HepG2 (cell line): ENCODE results near the gene DOCK10. TPM values are rescaled to one million over a fixed set of nuclear protein-coding genes. Genes with fewer than 3 reads are reported as not detected.

ENCODE experiments used
- ATAC-seq: fragments of 200-7000 bp; cut with Tn5 transposase; 3 replicates; pipeline ENCODE4 v1.9.1; 2020; ENCODE audit warnings: mild to moderate bottlenecking, moderate library complexity
- BruUV-seq: library from RNA; stranded (reverse); fragments of 400-500 nt; replicated peaks from 2 replicates; lab custom pipeline; 2021; lab: Mats Ljungman, UMichigan
- CTCF ChIA-PET: fragments of 300-600 bp; formaldehyde crosslinking; extraction: SDS; loops from one replicate; lab custom pipeline; 2021; ENCODE audit warnings: low total read pairs, inconsistent platforms, low intra/inter-chr PET ratio; lab: Yijun Ruan, JAX
- POLR2A ChIA-PET: fragments of 350-600 bp; sonication (Branson Sonifier 250); formaldehyde crosslinking; loops from one replicate; lab custom pipeline; 2020; ENCODE audit warnings: antibody characterized with exemption, inconsistent platforms; lab: Yijun Ruan, JAX
- DNase-seq: peaks from one replicate; pipeline ENCODE4 v3.0.0-alpha.2; 2015; ENCODE audit warnings: low spot score
- FAIRE-seq: peaks from 3 replicates; lab custom pipeline; 2011; peaks lifted over from hg19 to GRCh38; lab: Jason Lieb, UNC
- H2AFZ ChIP-seq: one replicate; pipeline ENCODE4 v1.6.1; 2011; ENCODE audit warnings: low read length, inconsistent platforms
- H3K27ac ChIP-seq: fragments of 300-600 bp; 3 replicates; pipeline ENCODE4 v1.8.0; 2011; ENCODE audit warnings: mixed run types, mild to moderate bottlenecking, mixed read lengths, low read length, inconsistent platforms; ENCODE audit not compliant: insufficient read depth; ENCODE audit errors: extremely low read length
- H3K27me3 ChIP-seq, 2 experiments: fragments of 200-600 bp in 1 of 2; 2 replicates in 1 of 2; 3 replicates in 1 of 2; pipeline versions ENCODE4 v1.6.0 to v1.8.0; 2011; ENCODE audit warnings: low read length in 2 of 2, mild to moderate bottlenecking in 2 of 2, moderate library complexity in 2 of 2, inconsistent platforms in 1 of 2; ENCODE audit not compliant: insufficient read depth in 2 of 2, control insufficient read depth in 1 of 2
- H3K36me3 ChIP-seq, 2 experiments: fragments of 200-600 bp in 1 of 2; replicated peaks in 1 of 2; 2 replicates in 1 of 2; 3 replicates in 1 of 2; pipeline versions ENCODE4 v1.5.1 to v1.8.0; 2011; ENCODE audit warnings: low read length in 2 of 2, inconsistent platforms in 1 of 2; ENCODE audit not compliant: insufficient read depth in 2 of 2, control insufficient read depth in 1 of 2
- H3K4me1 ChIP-seq: 2 replicates; pipeline ENCODE4 v1.5.1; 2012; ENCODE audit warnings: low read length, inconsistent platforms; ENCODE audit not compliant: insufficient read depth
- H3K4me2 ChIP-seq: 2 replicates; pipeline ENCODE4 v1.6.0; 2011; ENCODE audit warnings: low read depth, low read length, inconsistent platforms
- H3K4me3 ChIP-seq, 3 experiments: fragments of 200-600 bp in 1 of 3; sonication (generic), shearing (Covaris generic) in 1 of 3; replicated peaks in 1 of 3; 2 replicates each; pipeline ENCODE4 v1.5.1; 2011 to 2016; ENCODE audit warnings: low read length in 3 of 3, inconsistent platforms in 2 of 3, low read depth in 2 of 3, mild to moderate bottlenecking in 2 of 3, control low read depth in 1 of 3, mixed read lengths in 1 of 3; ENCODE audit not compliant: insufficient read depth in 1 of 3
- H3K79me2 ChIP-seq: one replicate; pipeline ENCODE4 v1.6.1; 2011; ENCODE audit warnings: low read length, inconsistent platforms; ENCODE audit not compliant: insufficient read depth
- H3K9ac ChIP-seq: 2 replicates; pipeline ENCODE4 v1.6.0; 2011; ENCODE audit warnings: mild to moderate bottlenecking, low read depth, low read length, inconsistent platforms; ENCODE audit not compliant: insufficient read depth
- H3K9me3 ChIP-seq: 2 replicates; pipeline ENCODE4 v1.5.1; 2012; ENCODE audit warnings: mild to moderate bottlenecking, low read length
- H4K20me1 ChIP-seq: 2 replicates; pipeline ENCODE4 v1.6.0; 2011; ENCODE audit warnings: inconsistent platforms, mild to moderate bottlenecking, low read length, moderate library complexity; ENCODE audit not compliant: insufficient read depth
- CHD4 ChIP-seq: fragments of 200-600 bp; sonication (generic); IDR thresholded peaks from 2 replicates; pipeline ENCODE4 v1.7.0; 2017; ENCODE audit warnings: mild to moderate bottlenecking, low read length, borderline replicate concordance
- DNMT3B ChIP-seq: conservative IDR thresholded peaks from 2 replicates; pipeline ENCODE4 v1.6.1; 2016; ENCODE audit warnings: missing biosample characterization, control low read depth
- HDAC6 ChIP-seq: fragments of 200-600 bp; sonication (generic); IDR thresholded peaks from 2 replicates; pipeline ENCODE4 v1.7.0; 2017; ENCODE audit warnings: mild to moderate bottlenecking, antibody characterized with exemption, low read length, low read depth
- HES4 ChIP-seq: sonication (generic); formaldehyde crosslinking; IDR thresholded peaks from 2 replicates; pipeline ENCODE4 v1.9.0; 2021; ENCODE audit warnings: mild to moderate bottlenecking, missing genetic modification reagents, borderline replicate concordance
- HNRNPUL1 ChIP-seq: fragments of 200-400 bp; formaldehyde crosslinking; IDR thresholded peaks from 2 replicates; pipeline ENCODE4 v1.6.1; 2017; ENCODE audit warnings: low read depth, mild to moderate bottlenecking, low read length, moderate library complexity
- NFKB2 ChIP-seq: sonication (generic); formaldehyde crosslinking; IDR thresholded peaks from 2 replicates; pipeline ENCODE4 v1.4.0; 2020; ENCODE audit warnings: missing genetic modification reagents, borderline replicate concordance
- PCBP1 ChIP-seq: fragments of 200-400 bp; formaldehyde crosslinking; IDR thresholded peaks from 2 replicates; pipeline ENCODE4 v1.6.1; 2017; ENCODE audit warnings: mild to moderate bottlenecking, low read depth, low read length, borderline replicate concordance
- POGZ ChIP-seq: sonication (generic); formaldehyde crosslinking; IDR thresholded peaks from 2 replicates; pipeline ENCODE4 v1.4.0; 2020; ENCODE audit warnings: mild to moderate bottlenecking, missing genetic modification reagents
- SETDB1 ChIP-seq: sonication (generic); formaldehyde crosslinking; IDR thresholded peaks from 2 replicates; pipeline ENCODE4 v1.5.1; 2020; ENCODE audit warnings: missing genetic modification reagents, mild to moderate bottlenecking, borderline replicate concordance
- ZBTB7A ChIP-seq: sonication (generic); formaldehyde crosslinking; IDR thresholded peaks from 2 replicates; pipeline ENCODE4 v1.8.0; 2022; ENCODE audit warnings: mild to moderate bottlenecking, missing genetic modification reagents
- ZNF672 ChIP-seq: sonication (generic); formaldehyde crosslinking; IDR thresholded peaks from 2 replicates; pipeline ENCODE4 v1.8.1; 2022; ENCODE audit warnings: missing genetic modification reagents
- WGBS: methylation state at CpG from one replicate; pipeline ENCODE4 v1.1.6; 2017; ENCODE audit warnings: low lambda C conversion rate; 5-methylcytosine and 5-hydroxymethylcytosine counted together
- in situ Hi-C: cut with HindIII; loops from 2 replicates; pipeline ENCODE4 v1.10.0; 2017; ENCODE audit warnings: low pct_unique_long_range_greater_than_20kb; ENCODE audit not compliant: extremely low pct_ligation_motif_present
- intact Hi-C: fragments of 100-400 bp; cut with micrococcal nuclease; formaldehyde crosslinking; loops from one replicate; pipeline ENCODE4 v1.10.0; 2022; ENCODE audit not compliant: unreplicated experiment
- polyA plus RNA-seq, 8 experiments: library from polyadenylated mRNA; depleted of rRNA in 3 of 8; stranded (reverse) in 7 of 8; unstranded in 1 of 8; fragments of >200 nt; fragmentation: Illumina TruSeq in 4 of 8; extraction: Trizol in 4 of 8; gene quantifications; 2 replicates each; pipeline versions ENCODE4 v1.2.1 to v1.2.3, GENCODE V29; 2011 to 2016; ENCODE audit warnings: low read depth in 4 of 8, missing spikeins in 1 of 8, mixed read lengths in 1 of 8; ENCODE audit not compliant: insufficient read depth in 1 of 8
- total RNA-seq, 5 experiments: library from RNA; depleted of rRNA; stranded (reverse); fragments of >200 nt; fragmentation: Illumina TruSeq; extraction: Trizol; gene quantifications; 2 replicates each; pipeline ENCODE4 v1.2.3, GENCODE V29; 2016; ENCODE audit warnings: low read depth in 1 of 5
- TF ChIP-seq, protein P1 (sequence below): sonication (generic); formaldehyde crosslinking; IDR thresholded peaks from 2 replicates; pipeline ENCODE4 v1.5.0; 2020; ENCODE audit warnings: mild to moderate bottlenecking, missing genetic modification reagents, borderline replicate concordance
- TF ChIP-seq, protein P2 (sequence below): fragments of 450-650 bp; IDR thresholded peaks from 2 replicates; pipeline ENCODE4 v1.6.1; 2016
- TF ChIP-seq, protein P3 (sequence below): sonication (generic); formaldehyde crosslinking; IDR thresholded peaks from 2 replicates; pipeline ENCODE4 v1.4.0; 2020; ENCODE audit warnings: missing genetic modification reagents

The DOCK10 gene
- total and polyA plus RNA-seq, 2 of the 13 experiments (the other 11 are each of a cell fraction or from before 2014, with no cell fraction given) = not detected

DNA sequence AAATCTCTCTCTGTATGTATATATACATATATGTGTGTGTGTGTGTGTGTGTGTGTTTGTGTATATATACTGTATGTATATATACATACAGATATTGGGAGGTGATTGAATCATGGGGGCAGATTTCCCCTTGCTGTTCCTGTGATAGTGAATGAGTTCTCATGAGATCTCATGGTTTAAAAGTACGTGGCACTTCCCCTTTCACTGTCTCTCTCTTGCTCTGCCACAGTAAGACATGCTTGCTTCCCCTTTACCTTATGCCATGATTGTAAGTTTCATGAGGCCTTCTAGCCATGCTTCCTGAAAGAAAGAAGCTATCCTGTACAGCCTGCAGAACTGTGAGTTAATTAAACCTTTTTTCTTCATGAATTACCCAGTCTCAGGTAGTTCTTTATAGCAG is 307.3 kb downstream of the DOCK10 start (continued):
- TF ChIP-seq, protein P1, sequence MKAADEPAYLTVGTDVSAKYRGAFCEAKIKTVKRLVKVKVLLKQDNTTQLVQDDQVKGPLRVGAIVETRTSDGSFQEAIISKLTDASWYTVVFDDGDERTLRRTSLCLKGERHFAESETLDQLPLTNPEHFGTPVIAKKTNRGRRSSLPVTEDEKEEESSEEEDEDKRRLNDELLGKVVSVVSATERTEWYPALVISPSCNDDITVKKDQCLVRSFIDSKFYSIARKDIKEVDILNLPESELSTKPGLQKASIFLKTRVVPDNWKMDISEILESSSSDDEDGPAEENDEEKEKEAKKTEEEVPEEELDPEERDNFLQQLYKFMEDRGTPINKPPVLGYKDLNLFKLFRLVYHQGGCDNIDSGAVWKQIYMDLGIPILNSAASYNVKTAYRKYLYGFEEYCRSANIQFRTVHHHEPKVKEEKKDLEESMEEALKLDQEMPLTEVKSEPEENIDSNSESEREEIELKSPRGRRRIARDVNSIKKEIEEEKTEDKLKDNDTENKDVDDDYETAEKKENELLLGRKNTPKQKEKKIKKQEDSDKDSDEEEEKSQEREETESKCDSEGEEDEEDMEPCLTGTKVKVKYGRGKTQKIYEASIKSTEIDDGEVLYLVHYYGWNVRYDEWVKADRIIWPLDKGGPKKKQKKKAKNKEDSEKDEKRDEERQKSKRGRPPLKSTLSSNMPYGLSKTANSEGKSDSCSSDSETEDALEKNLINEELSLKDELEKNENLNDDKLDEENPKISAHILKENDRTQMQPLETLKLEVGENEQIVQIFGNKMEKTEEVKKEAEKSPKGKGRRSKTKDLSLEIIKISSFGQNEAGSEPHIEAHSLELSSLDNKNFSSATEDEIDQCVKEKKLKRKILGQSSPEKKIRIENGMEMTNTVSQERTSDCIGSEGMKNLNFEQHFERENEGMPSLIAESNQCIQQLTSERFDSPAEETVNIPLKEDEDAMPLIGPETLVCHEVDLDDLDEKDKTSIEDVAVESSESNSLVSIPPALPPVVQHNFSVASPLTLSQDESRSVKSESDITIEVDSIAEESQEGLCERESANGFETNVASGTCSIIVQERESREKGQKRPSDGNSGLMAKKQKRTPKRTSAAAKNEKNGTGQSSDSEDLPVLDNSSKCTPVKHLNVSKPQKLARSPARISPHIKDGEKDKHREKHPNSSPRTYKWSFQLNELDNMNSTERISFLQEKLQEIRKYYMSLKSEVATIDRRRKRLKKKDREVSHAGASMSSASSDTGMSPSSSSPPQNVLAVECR (CRISPR knock-in tag) = no peak
- no peak for TF ChIP-seq ZNF672 (CRISPR knock-in tag)
- TF ChIP-seq SETDB1 (CRISPR knock-in tag) = no peak
- TF ChIP-seq PCBP1 = no peak
- no peak for TF ChIP-seq CHD4
- no peak for TF ChIP-seq NFKB2 (CRISPR knock-in tag)

DNA sequence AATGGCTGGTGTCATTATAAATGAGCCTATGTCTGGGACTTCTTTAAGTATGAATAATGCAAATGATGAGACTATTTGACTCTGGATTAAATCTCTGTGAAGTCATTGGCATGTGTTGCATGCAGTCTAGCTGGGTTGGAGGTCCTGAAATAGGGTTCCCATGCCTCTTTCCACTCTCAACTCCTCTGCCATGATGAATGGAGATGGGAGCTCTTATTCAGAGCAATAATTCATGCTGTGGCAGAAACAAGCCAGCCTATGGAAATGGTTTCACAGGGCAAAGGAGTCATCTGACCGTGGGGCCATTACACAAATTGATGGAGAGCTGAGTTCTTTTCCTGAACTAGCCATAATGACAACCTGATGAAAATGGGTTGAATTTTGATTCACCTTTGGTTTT is 310.6 kb downstream of the DOCK10 start:
- H3K79me2 ChIP-seq = no peaks in the 10 kb centered on the region
- POLR2A ChIA-PET = no interaction called here
- DNase-seq (no peak), FAIRE-seq (no peak), ATAC-seq (no peak)
- no peak overlapping the region for H2AFZ ChIP-seq
- BruUV-seq = no TSS peak
- H3K4me2 ChIP-seq = no peak overlapping the region
- no peaks in the 10 kb centered on the region for H3K4me1 ChIP-seq
- intact Hi-C loops = no loop called here
- no peak overlapping the region for H3K9ac ChIP-seq
- CTCF ChIA-PET = no interaction called here
- no peak overlapping the region for H3K4me3 ChIP-seq
- in situ Hi-C loops = no loop called here
- H4K20me1 ChIP-seq = no peaks in the 10 kb centered on the region
- H3K27me3 ChIP-seq = no peaks in the 10 kb centered on the region
- H3K36me3 ChIP-seq = no peaks in the 10 kb centered on the region
- H3K9me3 ChIP-seq = peaks cover 37% of the 10 kb centered on the region
- WGBS = 0% methylated on average over 1 of the region's 1 CpG
- no peak overlapping the region for H3K27ac ChIP-seq
- no peak for TF ChIP-seq HDAC6
- no peak for TF ChIP-seq POGZ
- TF ChIP-seq HNRNPUL1 = no peak
- TF ChIP-seq ZBTB7A (CRISPR knock-in tag) = no peak
- TF ChIP-seq, protein P2, sequence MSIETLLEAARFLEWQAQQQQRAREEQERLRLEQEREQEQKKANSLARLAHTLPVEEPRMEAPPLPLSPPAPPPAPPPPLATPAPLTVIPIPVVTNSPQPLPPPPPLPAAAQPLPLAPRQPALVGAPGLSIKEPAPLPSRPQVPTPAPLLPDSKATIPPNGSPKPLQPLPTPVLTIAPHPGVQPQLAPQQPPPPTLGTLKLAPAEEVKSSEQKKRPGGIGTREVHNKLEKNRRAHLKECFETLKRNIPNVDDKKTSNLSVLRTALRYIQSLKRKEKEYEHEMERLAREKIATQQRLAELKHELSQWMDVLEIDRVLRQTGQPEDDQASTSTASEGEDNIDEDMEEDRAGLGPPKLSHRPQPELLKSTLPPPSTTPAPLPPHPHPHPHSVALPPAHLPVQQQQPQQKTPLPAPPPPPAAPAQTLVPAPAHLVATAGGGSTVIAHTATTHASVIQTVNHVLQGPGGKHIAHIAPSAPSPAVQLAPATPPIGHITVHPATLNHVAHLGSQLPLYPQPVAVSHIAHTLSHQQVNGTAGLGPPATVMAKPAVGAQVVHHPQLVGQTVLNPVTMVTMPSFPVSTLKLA = no peak
- TF ChIP-seq HES4 (CRISPR knock-in tag) = no peak
- TF ChIP-seq DNMT3B (CRISPR knock-in tag) = no peak
- TF ChIP-seq, protein P3, sequence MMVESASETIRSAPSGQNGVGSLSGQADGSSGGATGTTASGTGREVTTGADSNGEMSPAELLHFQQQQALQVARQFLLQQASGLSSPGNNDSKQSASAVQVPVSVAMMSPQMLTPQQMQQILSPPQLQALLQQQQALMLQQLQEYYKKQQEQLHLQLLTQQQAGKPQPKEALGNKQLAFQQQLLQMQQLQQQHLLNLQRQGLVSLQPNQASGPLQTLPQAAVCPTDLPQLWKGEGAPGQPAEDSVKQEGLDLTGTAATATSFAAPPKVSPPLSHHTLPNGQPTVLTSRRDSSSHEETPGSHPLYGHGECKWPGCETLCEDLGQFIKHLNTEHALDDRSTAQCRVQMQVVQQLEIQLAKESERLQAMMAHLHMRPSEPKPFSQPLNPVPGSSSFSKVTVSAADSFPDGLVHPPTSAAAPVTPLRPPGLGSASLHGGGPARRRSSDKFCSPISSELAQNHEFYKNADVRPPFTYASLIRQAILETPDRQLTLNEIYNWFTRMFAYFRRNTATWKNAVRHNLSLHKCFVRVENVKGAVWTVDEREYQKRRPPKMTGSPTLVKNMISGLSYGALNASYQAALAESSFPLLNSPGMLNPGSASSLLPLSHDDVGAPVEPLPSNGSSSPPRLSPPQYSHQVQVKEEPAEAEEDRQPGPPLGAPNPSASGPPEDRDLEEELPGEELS = no peak
